ENCODE measurements around the gene KCNIP4. TPM values are rescaled to one million over a fixed set of nuclear protein-coding genes. Genes with fewer than 3 reads are reported as not detected.

The KCNIP4 gene
- total RNA-seq, 3 donors from 2014 or later, result 0.96 to 11.3 (median 2.4) TPM

DNA sequence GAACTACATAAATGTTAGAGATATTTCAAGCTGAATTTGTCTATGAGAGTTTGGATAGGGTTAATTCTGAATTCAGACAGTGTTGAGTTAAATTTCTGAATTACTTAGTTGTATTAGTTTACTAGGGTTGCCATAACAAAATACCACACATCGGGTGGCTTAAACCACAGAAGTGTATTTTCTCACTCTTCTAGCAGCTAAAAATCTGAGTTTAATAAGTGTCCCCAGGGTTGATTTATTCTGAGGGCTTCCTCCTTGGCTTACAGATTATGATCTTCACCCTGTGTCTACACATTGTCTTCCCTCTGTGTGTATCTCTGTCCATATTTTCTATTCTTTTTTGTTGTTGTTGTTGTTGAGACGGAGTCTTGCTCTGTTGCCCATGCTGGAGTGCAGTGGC lies 929.8 kb downstream of the KCNIP4 start:
- TF ChIP-seq, protein P1, sequence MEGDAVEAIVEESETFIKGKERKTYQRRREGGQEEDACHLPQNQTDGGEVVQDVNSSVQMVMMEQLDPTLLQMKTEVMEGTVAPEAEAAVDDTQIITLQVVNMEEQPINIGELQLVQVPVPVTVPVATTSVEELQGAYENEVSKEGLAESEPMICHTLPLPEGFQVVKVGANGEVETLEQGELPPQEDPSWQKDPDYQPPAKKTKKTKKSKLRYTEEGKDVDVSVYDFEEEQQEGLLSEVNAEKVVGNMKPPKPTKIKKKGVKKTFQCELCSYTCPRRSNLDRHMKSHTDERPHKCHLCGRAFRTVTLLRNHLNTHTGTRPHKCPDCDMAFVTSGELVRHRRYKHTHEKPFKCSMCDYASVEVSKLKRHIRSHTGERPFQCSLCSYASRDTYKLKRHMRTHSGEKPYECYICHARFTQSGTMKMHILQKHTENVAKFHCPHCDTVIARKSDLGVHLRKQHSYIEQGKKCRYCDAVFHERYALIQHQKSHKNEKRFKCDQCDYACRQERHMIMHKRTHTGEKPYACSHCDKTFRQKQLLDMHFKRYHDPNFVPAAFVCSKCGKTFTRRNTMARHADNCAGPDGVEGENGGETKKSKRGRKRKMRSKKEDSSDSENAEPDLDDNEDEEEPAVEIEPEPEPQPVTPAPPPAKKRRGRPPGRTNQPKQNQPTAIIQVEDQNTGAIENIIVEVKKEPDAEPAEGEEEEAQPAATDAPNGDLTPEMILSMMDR (IDR thresholded peaks at IDR 0.05), result no peak
- no peak for DNase-seq

DNA sequence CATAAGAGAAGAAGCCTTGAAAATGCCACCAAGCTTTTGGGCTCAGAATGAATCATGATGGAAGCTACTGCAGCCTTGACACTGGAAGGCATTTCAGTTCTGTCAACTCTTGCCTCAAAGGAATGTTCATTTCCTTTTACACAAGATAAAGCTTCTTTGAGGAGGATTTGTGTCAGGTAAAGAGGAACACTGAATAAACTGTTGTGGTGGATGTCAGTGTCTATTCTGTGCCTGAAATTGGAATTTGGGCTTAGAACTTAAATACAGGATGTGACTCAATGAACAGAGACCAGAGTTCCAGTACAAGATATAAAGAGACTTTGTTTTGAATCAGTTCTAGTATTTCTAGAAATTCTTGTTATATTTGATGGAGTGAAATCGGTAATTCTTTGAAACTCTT lies 935.1 kb downstream of the KCNIP4 start:
- TF ChIP-seq, protein P1 (IDR thresholded peaks at IDR 0.05), result no peak
- Histone ChIP-seq H3K9me3 (no peaks in the 10 kb centered on the region), H3K36me3 (ENCODE audit: low read depth) (no peaks in the 10 kb centered on the region), H3K4me1 (ENCODE audit: low read depth) (no peaks in the 10 kb centered on the region), H3K4me3 (no peak overlapping the region)
- no peak for ATAC-seq
- DNase-seq, result no peak
- intact Hi-C loops (cut with DNase I, micrococcal nuclease), result no loop called here

More for the DNA sequence above, 929.8 kb downstream of the KCNIP4 start:
- intact Hi-C loops (cut with DNase I, micrococcal nuclease), result no loop called here
- Histone ChIP-seq H3K36me3 (ENCODE audit: low read depth) (no peaks in the 10 kb centered on the region), H3K4me1 (ENCODE audit: low read depth) (no peaks in the 10 kb centered on the region), H3K9me3 (no peaks in the 10 kb centered on the region), H3K4me3 (no peak overlapping the region)
- no peak for ATAC-seq

DNA sequence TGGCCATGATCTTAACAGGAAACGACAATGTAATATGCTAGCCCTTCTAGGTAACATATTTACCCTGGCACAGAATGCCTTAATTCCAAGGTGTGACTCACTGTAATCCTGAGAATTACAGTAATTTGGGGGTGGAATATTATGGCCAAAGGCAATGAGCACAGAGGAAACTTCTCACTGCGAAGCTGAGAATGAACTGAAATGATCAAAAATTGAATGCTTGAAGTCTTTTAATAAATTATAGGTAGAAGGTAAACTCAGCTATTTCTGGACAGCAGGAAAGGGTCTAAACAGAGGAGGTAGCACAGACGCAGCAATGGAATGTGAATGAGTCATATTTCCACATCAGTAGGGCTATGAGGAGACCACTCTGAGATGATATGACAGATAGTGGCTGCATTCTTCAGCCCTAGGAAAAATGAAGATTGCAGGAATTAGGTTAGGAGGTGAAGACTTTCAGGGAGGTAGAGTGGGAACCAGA lies 935.7 kb downstream of the KCNIP4 start:
- TF ChIP-seq, protein P1 (IDR thresholded peaks at IDR 0.05), result no peak
- no peaks in the 10 kb centered on the region for H3K9me3 ChIP-seq
- H3K4me1 ChIP-seq (ENCODE audit: low read depth), result no peaks in the 10 kb centered on the region
- DNase-seq (no peak), ATAC-seq (peak; percentile 44)
- H3K4me3 ChIP-seq, result no peak overlapping the region
- intact Hi-C loops (cut with DNase I, micrococcal nuclease), result no loop called here
- H3K36me3 ChIP-seq (ENCODE audit: low read depth), result no peaks in the 10 kb centered on the region

DNA sequence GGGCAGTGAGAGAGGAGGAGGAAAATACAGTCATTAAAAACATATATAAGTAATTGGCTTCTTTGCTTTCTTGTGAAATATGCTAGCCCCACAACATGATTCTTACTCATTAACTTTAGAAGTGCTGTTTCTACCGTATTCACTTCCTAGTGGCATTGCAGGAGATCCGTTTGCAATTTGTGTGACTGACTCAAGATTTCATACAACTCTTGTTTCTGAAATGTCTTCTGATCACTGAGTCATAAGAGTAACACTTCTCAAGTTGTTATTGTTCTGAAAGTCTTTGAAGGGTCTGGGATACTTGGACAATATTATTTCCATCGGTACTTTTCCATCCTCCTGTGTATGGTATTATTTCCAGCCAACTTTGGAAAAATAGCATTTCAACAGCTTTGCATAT lies 937.5 kb downstream of the KCNIP4 start:
- intact Hi-C loops (cut with DNase I, micrococcal nuclease), result no loop called here
- H3K4me3 ChIP-seq, result no peak overlapping the region
- DNase-seq, result no peak
- H3K36me3 ChIP-seq (ENCODE audit: low read depth), result no peaks in the 10 kb centered on the region
- no peaks in the 10 kb centered on the region for H3K4me1 ChIP-seq (ENCODE audit: low read depth)
- TF ChIP-seq, protein P1 (IDR thresholded peaks at IDR 0.05), result no peak
- H3K9me3 ChIP-seq, result no peaks in the 10 kb centered on the region
- ATAC-seq, result no peak

DNA sequence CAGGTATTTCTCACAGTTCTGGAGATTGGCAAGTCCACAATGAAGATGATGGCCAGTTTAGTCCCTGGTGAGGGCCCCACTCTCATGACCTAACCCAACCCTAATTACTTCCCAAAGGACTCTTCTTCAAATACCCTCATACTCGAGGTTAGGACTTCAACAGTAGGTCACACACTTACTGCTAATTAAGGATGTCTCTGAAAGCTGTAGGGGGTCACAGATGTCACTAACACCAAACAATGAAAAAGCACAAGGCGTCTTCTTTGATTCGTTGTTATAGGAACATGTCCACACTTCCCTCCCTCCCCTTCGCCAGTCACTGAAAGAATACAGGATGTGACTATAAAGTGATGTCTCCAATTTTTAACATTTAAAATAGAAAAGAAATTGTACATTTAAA lies 938.6 kb downstream of the KCNIP4 start:
- no peaks in the 10 kb centered on the region for H3K9me3 ChIP-seq
- DNase-seq (no peak), ATAC-seq (no peak)
- intact Hi-C loops (cut with DNase I, micrococcal nuclease), result no loop called here
- TF ChIP-seq, protein P1 (IDR thresholded peaks at IDR 0.05), result no peak
- no peaks in the 10 kb centered on the region for H3K4me1 ChIP-seq (ENCODE audit: low read depth)
- no peak overlapping the region for H3K4me3 ChIP-seq
- H3K36me3 ChIP-seq (ENCODE audit: low read depth), result no peaks in the 10 kb centered on the region

DNA sequence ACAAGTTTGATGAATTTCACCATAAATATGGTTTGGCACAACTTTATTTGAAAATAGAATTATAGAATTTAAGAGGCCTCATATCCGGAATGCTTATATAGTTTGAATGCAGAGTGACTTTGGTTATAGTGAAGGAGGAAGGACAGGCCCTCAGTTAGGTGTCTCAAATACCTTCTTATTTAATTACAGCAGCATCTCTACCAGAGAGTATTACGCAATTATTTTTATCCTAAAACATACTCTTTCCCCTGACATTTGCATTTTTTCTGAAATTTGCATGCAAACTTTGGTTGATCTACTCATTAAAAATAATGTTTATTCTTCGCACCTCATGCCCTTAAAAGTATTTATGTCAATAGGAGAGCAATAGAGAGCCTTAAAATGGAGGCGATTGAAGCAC lies 942.9 kb downstream of the KCNIP4 start:
- Histone ChIP-seq H3K4me1 (ENCODE audit: low read depth) (no peaks in the 10 kb centered on the region), H3K4me3 (no peak overlapping the region), H3K36me3 (ENCODE audit: low read depth) (no peaks in the 10 kb centered on the region), H3K9me3 (no peaks in the 10 kb centered on the region)
- TF ChIP-seq, protein P1 (IDR thresholded peaks at IDR 0.05), result no peak
- DNase-seq (no peak), ATAC-seq (no peak)
- intact Hi-C loops (cut with DNase I, micrococcal nuclease), result no loop called here
